Activated CD4-positive, alpha-beta T cell treated with anti-CD3 and anti-CD28 coated beads, Interleukin-2, amount 50 U/mL, for 48 hours (primary cell): ENCODE results near the gene RNF38.
"Not testable (repeated sequence)": the region's sequence is repeated elsewhere in the genome, so short reads cannot be mapped to it uniquely, and the experiment has no call there.

Source experiments
- DNase-seq, 2 experiments: peaks; one replicate each; pipeline ENCODE4 v3.0.0-alpha.2; 2020

RNF38 gene

GRCh38 chr9:36402536-36402935, 2.5 kb upstream of the RNF38 start:
- DNase-seq = no peak

- no peak for DNase-seq
These were observed 1.9 kb upstream of the RNF38 start for GRCh38 chr9:36401897-36402480.

GRCh38 chr9:36401164-36401740, 1.2 kb upstream of the RNF38 start:
- DNase-seq = no peak

- peak; percentile 90 for DNase-seq
These were observed 479 bp upstream of the RNF38 start for GRCh38 chr9:36400332-36401163.

GRCh38 chr9:36398745-36399144, 1.3 kb downstream of the RNF38 start:
- DNase-seq = no peak

GRCh38 chr9:36396985-36397384, 3.1 kb downstream of the RNF38 start:
- no peak for DNase-seq

- no peak for DNase-seq
These were observed 7.6 kb downstream of the RNF38 start for GRCh38 chr9:36392489-36392888.

GRCh38 chr9:36389590-36389989, 10.5 kb downstream of the RNF38 start:
- DNase-seq = no peak

- DNase-seq = not testable (repeated sequence)
These were observed 13.6 kb downstream of the RNF38 start for GRCh38 chr9:36386396-36386965.

- no peak for DNase-seq
These were observed 17.6 kb downstream of the RNF38 start for GRCh38 chr9:36382484-36382883.

GRCh38 chr9:36364577-36364976, 35.5 kb downstream of the RNF38 start:
- no peak for DNase-seq

GRCh38 chr9:36363448-36363847, 36.6 kb downstream of the RNF38 start:
- no peak for DNase-seq

GRCh38 chr9:36358486-36358885, 41.6 kb downstream of the RNF38 start:
- no peak for DNase-seq

GRCh38 chr9:36357639-36358038, 42.4 kb downstream of the RNF38 start:
- DNase-seq = no peak

GRCh38 chr9:36346569-36346968, 53.5 kb downstream of the RNF38 start:
- no peak for DNase-seq

GRCh38 chr9:36345103-36345846, 54.8 kb downstream of the RNF38 start:
- DNase-seq = no peak

- DNase-seq = no peak
These were observed 58.0 kb downstream of the RNF38 start for GRCh38 chr9:36341936-36342577.

- DNase-seq = no peak
These were observed 62.2 kb downstream of the RNF38 start for GRCh38 chr9:36337865-36338264.

GRCh38 chr9:36337002-36337401, 63.1 kb downstream of the RNF38 start:
- DNase-seq = no peak

- DNase-seq = no peak
These were observed 63.8 kb downstream of the RNF38 start for GRCh38 chr9:36336131-36336907.

GRCh38 chr9:36332006-36332405, 68.1 kb downstream of the RNF38 start:
- DNase-seq = no peak
